Astrocyte (in vitro differentiated cells and primary cell): ENCODE results near the gene EML6. TPM values are rescaled to one million over a fixed set of nuclear protein-coding genes. Genes with fewer than 3 reads are reported as not detected.
A peak's percentile ranks its signal among the peaks of the same experiment; 100 is the strongest.

Experiments used
- DNase-seq: peaks from one replicate; pipeline ENCODE4 v3.0.0-alpha.2; 2010; ENCODE audit warnings: low read depth
- FAIRE-seq: peaks from 2 replicates; lab custom pipeline; 2011; peaks lifted over from hg19 to GRCh38; lab: Jason Lieb, UNC
- H2AFZ ChIP-seq: 2 replicates; pipeline ENCODE4 v1.6.0; 2012; ENCODE audit warnings: low read depth, low read length, inconsistent platforms
- H3K27ac ChIP-seq: 2 replicates; pipeline ENCODE4 v1.5.1; 2011; ENCODE audit warnings: low read depth, low read length, inconsistent platforms
- H3K27me3 ChIP-seq: 2 replicates; pipeline ENCODE4 v1.6.0; 2011; ENCODE audit warnings: low read length, inconsistent platforms; ENCODE audit not compliant: insufficient read depth
- H3K36me3 ChIP-seq: 2 replicates; pipeline ENCODE4 v1.5.1; 2011; ENCODE audit warnings: low read length, inconsistent platforms; ENCODE audit not compliant: insufficient read depth
- H3K4me1 ChIP-seq: 2 replicates; pipeline ENCODE4 v1.5.1; 2011; ENCODE audit warnings: low read length, inconsistent platforms; ENCODE audit not compliant: insufficient read depth
- H3K4me2 ChIP-seq: 2 replicates; pipeline ENCODE4 v1.6.0; 2012; ENCODE audit warnings: low read length, inconsistent platforms
- H3K4me3 ChIP-seq: 2 replicates; pipeline ENCODE4 v1.5.1; 2011; ENCODE audit warnings: low read depth, mild to moderate bottlenecking, low read length, inconsistent platforms; ENCODE audit not compliant: insufficient read depth
- H3K79me2 ChIP-seq: 2 replicates; pipeline ENCODE4 v1.6.0; 2012; ENCODE audit warnings: mild to moderate bottlenecking, low read length, inconsistent platforms; ENCODE audit not compliant: insufficient read depth
- H3K9ac ChIP-seq: 2 replicates; pipeline ENCODE4 v1.6.0; 2012; ENCODE audit warnings: mild to moderate bottlenecking, low read length, inconsistent platforms
- H3K9me3 ChIP-seq: 2 replicates; pipeline ENCODE4 v1.5.1; 2012; ENCODE audit warnings: low read depth, mild to moderate bottlenecking, low read length, inconsistent platforms; ENCODE audit not compliant: insufficient read depth
- H4K20me1 ChIP-seq: 2 replicates; pipeline ENCODE4 v1.6.0; 2012; ENCODE audit warnings: low read length, inconsistent platforms; ENCODE audit not compliant: insufficient read depth
- H3K27ac Mint-ChIP-seq: one replicate; pipeline ENCODE4 v1.8.0; 2021; ENCODE audit warnings: mild to moderate bottlenecking, mixed read lengths; ENCODE audit not compliant: unreplicated experiment
- H3K27me3 Mint-ChIP-seq: one replicate; pipeline ENCODE4 v1.8.0; 2021; ENCODE audit warnings: low read depth, mixed read lengths; ENCODE audit not compliant: unreplicated experiment
- H3K36me3 Mint-ChIP-seq: one replicate; pipeline ENCODE4 v1.8.0; 2021; ENCODE audit warnings: low read depth, mixed read lengths; ENCODE audit not compliant: unreplicated experiment
- H3K4me1 Mint-ChIP-seq: one replicate; pipeline ENCODE4 v1.8.0; 2021; ENCODE audit warnings: low read depth, mixed read lengths; ENCODE audit not compliant: unreplicated experiment
- H3K4me3 Mint-ChIP-seq: one replicate; pipeline ENCODE4 v1.8.0; 2021; ENCODE audit warnings: mild to moderate bottlenecking, moderate library complexity, mixed read lengths; ENCODE audit not compliant: unreplicated experiment
- H3K9me3 Mint-ChIP-seq: one replicate; pipeline ENCODE4 v1.8.0; 2021; ENCODE audit warnings: mild to moderate bottlenecking, mixed read lengths; ENCODE audit not compliant: unreplicated experiment
- EZH2 ChIP-seq: IDR thresholded peaks from 2 replicates; pipeline ENCODE4 v1.6.1; 2012; ENCODE audit warnings: mild to moderate bottlenecking, low read length, inconsistent platforms; ENCODE audit not compliant: insufficient read depth
- total RNA-seq: library from RNA; stranded (reverse); gene quantifications from 2 replicates; pipeline ENCODE4 v1.2.1, GENCODE V29; 2021
- TF ChIP-seq, protein P1 (sequence below): IDR thresholded peaks from 2 replicates; pipeline ENCODE4 v1.5.1; 2011; ENCODE audit warnings: low read depth, mild to moderate bottlenecking, inconsistent platforms, low read length, moderate library complexity; ENCODE audit not compliant: insufficient read depth

Gene EML6
- total RNA-seq, 1 donor from 2014 or later, result 0.23 TPM

DNA sequence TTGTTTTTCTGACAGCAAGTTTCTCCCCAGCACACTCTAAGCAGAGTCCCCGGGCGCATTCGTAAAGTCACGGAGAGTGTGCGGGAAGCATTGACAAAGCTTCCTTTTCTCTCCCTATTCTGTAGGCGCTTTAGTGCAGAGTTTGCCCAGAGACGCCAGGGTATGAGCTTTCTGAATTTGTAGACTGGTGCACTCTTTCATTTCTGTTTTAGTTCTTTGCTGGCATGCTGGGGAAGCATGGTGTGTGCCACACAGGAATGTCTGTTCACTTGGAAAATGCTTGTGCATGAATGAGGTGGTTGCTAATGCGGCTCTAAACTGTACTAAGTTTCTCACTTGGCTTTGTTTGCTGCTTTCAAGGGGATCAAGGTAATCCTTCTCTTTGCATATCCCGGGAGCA lies 224.2 kb downstream of the EML6 start:
- Mint-ChIP-seq H3K4me3 (no peak overlapping the region), H3K27me3 (peaks cover 8% of the 10 kb centered on the region), H3K27ac (no peak overlapping the region), H3K9me3 (no peaks in the 10 kb centered on the region), H3K4me1 (no peaks in the 10 kb centered on the region), H3K36me3 (no peaks in the 10 kb centered on the region)
- Histone ChIP-seq H3K4me1 (no peaks in the 10 kb centered on the region), H3K27ac (no peak overlapping the region), H3K4me3 (no peak overlapping the region), H3K36me3 (no peaks in the 10 kb centered on the region), H3K79me2 (no peaks in the 10 kb centered on the region), H4K20me1 (no peaks in the 10 kb centered on the region), H3K9me3 (no peaks in the 10 kb centered on the region), H3K9ac (peak overlapping the region; percentile 9), H2AFZ (no peak overlapping the region), H3K4me2 (peak overlapping the region; percentile 52), H3K27me3 (no peaks in the 10 kb centered on the region)
- TF ChIP-seq, protein P1, sequence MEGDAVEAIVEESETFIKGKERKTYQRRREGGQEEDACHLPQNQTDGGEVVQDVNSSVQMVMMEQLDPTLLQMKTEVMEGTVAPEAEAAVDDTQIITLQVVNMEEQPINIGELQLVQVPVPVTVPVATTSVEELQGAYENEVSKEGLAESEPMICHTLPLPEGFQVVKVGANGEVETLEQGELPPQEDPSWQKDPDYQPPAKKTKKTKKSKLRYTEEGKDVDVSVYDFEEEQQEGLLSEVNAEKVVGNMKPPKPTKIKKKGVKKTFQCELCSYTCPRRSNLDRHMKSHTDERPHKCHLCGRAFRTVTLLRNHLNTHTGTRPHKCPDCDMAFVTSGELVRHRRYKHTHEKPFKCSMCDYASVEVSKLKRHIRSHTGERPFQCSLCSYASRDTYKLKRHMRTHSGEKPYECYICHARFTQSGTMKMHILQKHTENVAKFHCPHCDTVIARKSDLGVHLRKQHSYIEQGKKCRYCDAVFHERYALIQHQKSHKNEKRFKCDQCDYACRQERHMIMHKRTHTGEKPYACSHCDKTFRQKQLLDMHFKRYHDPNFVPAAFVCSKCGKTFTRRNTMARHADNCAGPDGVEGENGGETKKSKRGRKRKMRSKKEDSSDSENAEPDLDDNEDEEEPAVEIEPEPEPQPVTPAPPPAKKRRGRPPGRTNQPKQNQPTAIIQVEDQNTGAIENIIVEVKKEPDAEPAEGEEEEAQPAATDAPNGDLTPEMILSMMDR, result no peak
- TF ChIP-seq EZH2, result no peak
- DNase-seq (no peak), FAIRE-seq (no peak)

DNA sequence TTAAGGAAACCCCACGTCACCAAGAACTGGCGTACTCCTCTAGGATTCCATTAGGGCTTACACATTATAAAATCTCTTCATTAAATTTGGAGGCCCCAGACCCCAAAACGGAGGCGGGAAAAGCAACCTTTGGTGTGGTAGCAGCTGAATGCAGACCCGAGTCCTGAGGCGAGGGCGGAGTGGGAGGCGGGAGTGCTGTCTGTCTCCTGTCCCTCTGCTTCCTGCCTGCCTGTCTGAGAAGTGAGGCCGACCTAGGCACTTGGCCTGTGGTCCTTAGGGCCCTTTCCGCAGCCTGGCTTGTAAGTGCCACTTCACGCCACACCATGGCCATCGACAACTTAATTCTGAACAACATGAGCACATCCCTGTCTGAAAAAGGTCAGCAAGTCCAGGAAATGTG lies 224.7 kb downstream of the EML6 start:
- H4K20me1 ChIP-seq, result no peaks in the 10 kb centered on the region
- H3K27me3 ChIP-seq, result no peaks in the 10 kb centered on the region
- peaks cover 3% of the 10 kb centered on the region for H3K4me1 ChIP-seq
- Mint-ChIP-seq H3K4me1 (no peaks in the 10 kb centered on the region), H3K27ac (no peak overlapping the region), H3K36me3 (peaks cover 2% of the 10 kb centered on the region), H3K27me3 (peaks cover 8% of the 10 kb centered on the region), H3K4me3 (no peak overlapping the region), H3K9me3 (no peaks in the 10 kb centered on the region)
- no peaks in the 10 kb centered on the region for H3K9me3 ChIP-seq
- DNase-seq, result no peak
- H3K4me2 ChIP-seq, result no peak overlapping the region
- no peak overlapping the region for H3K4me3 ChIP-seq
- H3K36me3 ChIP-seq, result no peaks in the 10 kb centered on the region
- no peaks in the 10 kb centered on the region for H3K79me2 ChIP-seq
- no peak for FAIRE-seq
- no peak for TF ChIP-seq EZH2
- TF ChIP-seq, protein P1, result no peak
- no peak overlapping the region for H3K27ac ChIP-seq
- no peak overlapping the region for H3K9ac ChIP-seq
- H2AFZ ChIP-seq, result no peak overlapping the region

DNA sequence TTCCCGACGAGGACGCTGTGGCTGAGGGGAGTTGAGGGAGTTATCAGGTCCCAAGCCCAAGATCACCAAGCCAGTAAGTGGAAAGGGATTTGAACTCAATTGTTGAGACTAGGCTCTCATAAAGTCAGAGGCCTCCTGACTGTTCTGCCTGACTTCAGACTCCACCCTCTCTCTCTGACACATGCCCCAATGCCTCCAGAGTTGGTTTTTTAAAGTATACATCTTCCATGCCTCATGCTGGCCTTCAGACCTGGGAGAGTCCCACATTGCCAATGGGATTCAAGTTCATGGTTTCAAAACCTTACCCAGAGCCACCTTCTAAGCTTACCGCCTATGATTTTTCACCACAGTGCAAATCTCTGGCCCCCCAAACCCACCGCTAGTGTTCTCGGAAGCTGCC lies 226.0 kb downstream of the EML6 start:
- no peak for TF ChIP-seq EZH2
- TF ChIP-seq, protein P1, result no peak

More for the DNA sequence above, 226.0 kb downstream of the EML6 start:
- Mint-ChIP-seq H3K9me3 (no peaks in the 10 kb centered on the region), H3K4me3 (no peak overlapping the region), H3K4me1 (no peaks in the 10 kb centered on the region), H3K27me3 (peaks cover 8% of the 10 kb centered on the region), H3K36me3 (peaks cover 4% of the 10 kb centered on the region), H3K27ac (no peak overlapping the region)
- Histone ChIP-seq H2AFZ (no peak overlapping the region), H3K4me1 (peaks cover 4% of the 10 kb centered on the region), H3K27ac (no peak overlapping the region), H3K4me3 (no peak overlapping the region), H3K9ac (no peak overlapping the region), H4K20me1 (no peaks in the 10 kb centered on the region), H3K36me3 (no peaks in the 10 kb centered on the region), H3K27me3 (no peaks in the 10 kb centered on the region), H3K9me3 (no peaks in the 10 kb centered on the region), H3K4me2 (no peak overlapping the region), H3K79me2 (no peaks in the 10 kb centered on the region)
- DNase-seq (no peak), FAIRE-seq (no peak)
